Dermis blood vessel endothelial cell (primary cell): ENCODE measurements around the gene MDH1B. TPM values are rescaled to one million over a fixed set of nuclear protein-coding genes. Genes with fewer than 3 reads are reported as not detected.
A peak's percentile ranks its signal among the peaks of the same experiment; 100 is the strongest.
"Not testable (repeated sequence)": the region's sequence is repeated elsewhere in the genome, so short reads cannot be mapped to it uniquely, and the experiment has no call there.

ENCODE experiments used
- DNase-seq: peaks from one replicate; pipeline ENCODE4 v3.0.0; 2010
- total RNA-seq: library from RNA; depleted of rRNA; stranded (reverse); fragments of >200 nt; gene quantifications from 2 replicates; pipeline ENCODE4 v1.2.3, GENCODE V29; 2014

The MDH1B gene
- total RNA-seq: 0.33 TPM in 1 of 2 replicates, not detected in the other

DNA sequence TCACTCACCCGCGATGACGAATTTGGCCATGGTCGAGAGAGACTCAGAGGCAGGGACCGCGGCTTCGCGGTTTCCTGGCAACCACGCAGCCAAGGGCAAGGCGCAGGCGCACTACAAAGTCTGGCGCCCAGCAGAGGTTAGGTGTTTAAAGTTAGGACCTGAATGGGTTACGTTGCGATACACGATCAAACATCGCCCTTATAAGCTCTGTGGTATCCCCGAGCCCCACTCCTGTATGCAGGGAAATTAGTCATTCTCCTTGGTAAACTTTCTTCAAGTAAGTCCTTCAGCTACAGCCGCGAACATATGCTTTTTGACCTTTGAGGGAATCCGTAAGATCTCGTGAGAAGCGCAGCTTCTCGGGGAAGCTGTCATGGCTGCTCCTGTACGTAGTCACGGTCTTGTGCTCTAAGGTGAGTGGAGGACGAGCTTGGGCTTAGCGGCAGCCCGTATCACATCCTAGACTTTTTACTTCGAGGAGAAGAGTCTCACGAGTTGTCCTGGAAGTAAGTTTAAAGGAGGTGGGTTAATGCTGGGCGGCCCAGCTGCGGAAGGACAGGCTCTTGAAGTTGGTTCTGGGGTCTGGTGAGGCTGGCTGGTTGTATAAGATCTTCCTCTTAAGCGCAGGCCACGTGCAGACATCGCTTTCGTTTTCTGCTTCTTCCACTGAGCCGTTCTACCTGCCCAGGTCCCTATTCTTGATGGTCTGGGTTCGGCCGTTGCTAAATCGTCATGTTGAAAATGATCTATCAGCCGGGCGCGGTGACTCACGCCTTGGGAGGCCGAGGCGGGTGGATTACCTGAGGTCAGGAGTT is at the start of gene MDH1B, which contains the start of gene FASTKD2:
TSS of gene MDH1B (minus strand) at position 87 of the 815 bp plus-strand sequence. CDS start at position 30, 57 bp downstream.
TSS of gene FASTKD2 (plus strand) at position 365 of the 815 bp plus-strand sequence. CDS start 1,088 bp downstream, outside the sequence.
- peak; percentile 96 for DNase-seq

DNA sequence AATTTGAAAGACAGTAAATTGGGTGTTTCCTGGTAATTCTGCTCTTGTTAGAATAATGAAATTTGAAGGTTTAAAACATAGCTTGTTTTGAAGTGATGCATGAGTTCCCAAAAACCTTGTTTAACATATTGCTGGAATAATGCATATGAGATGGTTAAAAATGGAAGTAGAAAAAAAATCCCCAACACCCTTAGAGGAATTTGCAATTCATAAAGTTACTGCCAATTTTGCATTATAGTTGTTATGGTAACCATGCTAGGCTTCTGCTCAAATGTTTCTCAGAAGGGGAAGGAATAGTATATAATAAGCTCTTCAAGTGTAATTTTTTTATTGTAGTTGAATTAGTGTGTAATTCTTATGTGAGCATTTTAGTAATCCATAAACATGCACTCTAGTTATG is 49.4 kb upstream of the MDH1B start:
- DNase-seq: no peak

DNA sequence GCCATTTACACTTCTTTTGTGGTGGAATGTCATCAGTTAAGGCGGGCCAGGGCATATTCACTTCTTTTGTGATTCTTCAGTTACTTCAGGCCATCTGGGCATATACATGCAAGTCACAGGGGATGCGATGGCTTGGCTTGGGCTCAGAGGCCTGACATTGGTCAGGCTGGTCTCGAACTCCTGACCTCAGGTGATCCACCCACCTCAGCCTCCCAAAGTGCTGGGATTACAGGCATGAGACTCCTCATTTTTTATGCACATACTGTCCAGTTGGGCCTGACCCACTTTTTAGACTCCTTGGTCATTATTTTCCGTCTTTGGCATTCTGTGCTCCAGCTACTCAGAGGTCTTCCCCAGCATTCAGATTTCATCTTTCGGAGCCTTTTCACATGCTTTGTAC is 47.3 kb upstream of the MDH1B start:
- DNase-seq: not testable (repeated sequence)

- not testable (repeated sequence) for DNase-seq
Measured at GRCh38 chr2:206807624-206808023, 42.5 kb upstream of the MDH1B start.

- DNase-seq: peak; percentile 24
Measured at GRCh38 chr2:206805887-206806607, 40.9 kb upstream of the MDH1B start.

- DNase-seq: no peak
Measured at GRCh38 chr2:206804326-206804725, 39.2 kb upstream of the MDH1B start.

DNA sequence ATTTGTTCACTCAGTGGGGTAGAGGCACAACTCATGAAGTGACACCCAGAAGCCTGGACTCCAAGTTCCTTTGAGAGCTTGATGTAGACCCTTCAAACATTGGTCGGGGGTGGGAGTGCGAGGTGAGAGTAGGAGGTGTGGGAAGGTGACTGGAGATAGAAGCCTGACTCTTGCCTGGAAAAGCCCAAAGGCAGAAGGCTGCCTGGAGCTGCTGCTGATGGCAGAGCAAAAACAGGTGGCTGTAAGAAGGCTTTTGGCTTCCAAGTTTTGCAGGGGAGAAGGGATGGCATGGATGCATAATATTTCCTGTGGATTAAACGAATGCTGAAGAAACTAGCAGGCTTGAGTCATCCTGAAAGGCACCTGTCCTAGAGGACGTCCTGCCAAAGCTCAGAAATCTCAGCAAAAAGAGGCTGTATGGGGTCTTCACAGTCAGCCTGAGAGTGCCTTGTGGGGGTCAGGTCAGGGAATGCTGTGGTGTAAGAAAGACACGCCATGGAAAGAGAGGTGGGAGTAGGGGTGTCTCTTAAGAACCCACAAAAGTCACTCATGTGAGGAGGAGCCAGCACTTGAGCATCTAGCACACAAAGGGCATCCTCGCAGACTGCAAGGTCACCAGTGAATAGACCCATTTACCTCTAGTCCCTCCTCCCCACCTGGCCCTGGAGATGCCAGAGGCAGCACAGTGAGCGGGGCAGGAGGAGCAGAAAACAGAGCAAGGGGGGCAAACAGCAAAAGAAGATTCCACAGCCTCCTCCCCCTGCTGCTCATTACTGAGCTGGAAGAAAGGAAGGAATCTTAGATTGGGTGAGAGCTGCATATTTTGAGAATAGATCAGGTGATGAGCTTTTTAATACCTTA is 37.8 kb upstream of the MDH1B start:
- DNase-seq: no peak

DNA sequence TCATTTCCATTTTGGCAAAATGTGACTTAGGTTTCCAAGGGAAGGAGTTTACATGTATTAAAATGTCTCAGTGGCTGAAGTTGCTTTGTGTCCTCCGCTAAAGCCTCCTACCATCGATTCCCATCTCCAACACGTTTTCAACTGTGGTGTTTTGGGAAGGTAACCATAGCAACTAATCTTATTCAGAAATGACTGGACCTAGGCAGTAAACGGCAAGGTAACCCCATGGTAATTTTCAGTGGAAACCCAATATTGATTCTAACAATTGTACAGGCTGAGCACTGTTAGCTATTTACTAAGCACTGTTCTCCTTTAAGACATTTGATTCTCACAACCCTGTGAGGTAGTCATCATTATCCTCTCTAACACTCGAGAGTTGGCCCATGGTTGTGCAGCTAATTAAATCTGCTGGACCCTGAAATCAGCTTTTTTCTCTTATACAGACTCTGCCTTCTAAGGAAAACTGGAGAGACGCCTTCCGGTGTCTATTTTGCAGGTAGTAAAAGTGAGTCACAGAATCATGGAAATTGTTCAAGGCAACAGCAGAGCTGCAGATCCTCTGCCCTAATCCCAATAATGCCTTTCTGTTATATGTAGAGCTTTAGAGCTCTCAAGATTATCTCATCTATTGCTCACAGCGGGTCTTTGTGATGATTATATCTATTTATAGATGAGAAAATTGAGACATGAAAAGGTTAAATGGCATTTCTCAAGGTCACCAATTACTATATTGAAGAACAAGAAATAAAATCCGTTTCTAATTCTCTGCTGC is 36.5 kb upstream of the MDH1B start:
- DNase-seq: no peak

- DNase-seq: peak; percentile 86
Measured at GRCh38 chr2:206800506-206801417, 35.6 kb upstream of the MDH1B start.

- DNase-seq: no peak
Measured at GRCh38 chr2:206799083-206799482, 34.0 kb upstream of the MDH1B start.

DNA sequence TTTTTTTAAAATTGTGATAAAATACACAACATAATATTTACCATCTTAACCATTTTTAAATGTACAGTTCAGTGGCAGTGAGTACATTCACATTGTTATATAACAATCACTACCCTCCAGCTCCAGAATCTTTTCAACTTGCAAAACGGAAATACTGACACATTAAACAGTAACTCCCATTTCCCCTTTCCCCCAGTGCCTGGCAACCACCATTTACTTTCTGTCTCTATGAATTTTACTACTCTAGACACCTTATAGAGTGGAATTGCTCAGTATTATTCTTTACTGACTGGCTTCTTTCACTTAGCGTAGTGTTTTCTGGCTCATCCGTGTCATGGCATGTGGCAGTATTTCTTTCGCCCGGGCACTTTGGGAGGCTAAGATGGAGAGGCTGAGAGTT is 32.9 kb upstream of the MDH1B start:
- peak; percentile 86 for DNase-seq

GRCh38 chr2:206797376-206797775 is 32.2 kb upstream of the MDH1B start:
- DNase-seq: peak; percentile 28

DNA sequence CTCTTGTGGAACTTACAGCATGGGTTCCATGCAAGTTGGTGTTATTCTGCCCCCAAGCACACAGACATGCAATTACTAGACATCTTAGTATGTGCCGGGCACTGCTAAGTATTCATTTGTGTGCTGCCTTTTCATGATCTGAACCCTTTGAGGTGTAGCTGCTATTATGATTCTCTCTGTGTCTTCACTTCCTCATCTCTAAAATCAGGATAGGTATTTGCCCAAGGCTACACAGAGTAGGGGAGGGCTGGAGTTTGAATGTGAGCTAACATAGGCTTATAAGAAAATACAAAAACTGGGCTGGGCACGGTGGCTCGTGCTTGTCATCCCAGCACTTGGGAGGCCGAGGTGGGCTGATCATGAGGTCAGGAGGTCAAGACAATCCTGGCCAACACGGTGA is 27.5 kb upstream of the MDH1B start:
- no peak for DNase-seq

DNA sequence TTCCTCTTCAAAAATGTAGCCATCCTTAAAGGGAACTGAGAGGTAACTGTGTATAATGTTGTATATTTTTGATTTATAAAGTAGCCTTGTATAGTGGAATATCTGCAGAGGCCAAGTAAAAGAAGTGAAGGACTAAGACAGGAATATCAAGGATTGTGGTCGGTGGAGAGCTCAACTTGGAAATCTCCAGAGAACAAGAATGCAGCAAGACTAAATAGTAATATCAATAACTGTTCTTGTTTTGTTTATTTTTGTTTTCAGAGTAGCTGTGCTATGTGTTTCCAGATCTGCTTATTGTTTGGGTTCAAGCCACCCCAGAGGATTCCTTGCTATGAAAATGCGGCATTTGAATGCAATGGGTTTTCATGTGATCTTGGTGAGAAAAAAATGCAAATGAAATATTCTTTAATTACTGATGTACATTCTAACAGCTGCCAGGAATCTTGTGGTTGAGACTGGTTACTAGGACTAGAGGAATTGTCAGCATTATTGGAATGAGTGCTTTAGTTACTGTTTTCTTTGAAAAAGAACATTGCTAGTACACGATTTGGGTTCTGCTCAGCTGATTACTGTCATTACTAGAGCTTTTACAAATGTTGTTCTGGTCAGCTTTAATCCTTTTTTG is 25.3 kb upstream of the MDH1B start:
- no peak for DNase-seq

DNA sequence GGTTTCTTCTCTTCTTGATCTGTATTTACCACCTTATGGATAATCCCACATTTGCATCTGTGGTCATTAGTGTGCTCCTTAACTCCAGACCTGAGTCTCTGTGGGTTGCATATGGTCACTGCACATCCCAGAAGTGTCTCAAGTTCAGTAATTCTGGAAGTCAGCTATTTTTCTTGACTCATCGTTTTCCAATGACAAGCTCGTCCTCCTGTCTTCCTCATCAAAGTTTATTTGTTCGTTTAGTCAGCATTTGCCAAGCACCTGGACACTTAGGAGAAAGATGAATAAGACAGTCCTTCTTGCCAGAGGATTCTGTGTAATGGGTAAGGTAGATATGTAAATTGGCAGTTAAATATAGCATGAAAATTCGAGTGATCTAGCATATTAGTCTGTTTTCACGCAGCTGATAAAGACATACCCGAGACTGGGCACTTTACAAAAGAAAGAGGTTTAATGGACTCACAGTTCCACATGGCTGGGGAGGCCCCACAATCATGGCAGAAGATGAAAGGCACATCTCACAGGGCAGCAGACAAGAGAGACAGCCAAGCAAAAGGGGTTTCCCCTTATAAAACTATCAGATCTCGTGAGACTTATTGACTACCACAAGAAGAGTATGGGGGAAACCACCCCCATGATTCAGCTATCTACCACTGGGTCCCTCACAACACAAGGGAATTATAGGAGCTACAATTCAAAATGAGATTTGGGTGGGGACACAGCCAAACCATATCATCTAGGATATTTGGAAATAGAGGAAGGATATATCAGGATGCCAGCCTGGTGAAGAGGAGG is 19.6 kb upstream of the MDH1B start:
- no peak for DNase-seq

GRCh38 chr2:206783718-206784117 is 18.6 kb upstream of the MDH1B start:
- DNase-seq: peak; percentile 23

GRCh38 chr2:206780671-206781070 is 15.5 kb upstream of the MDH1B start:
- no peak for DNase-seq

DNA sequence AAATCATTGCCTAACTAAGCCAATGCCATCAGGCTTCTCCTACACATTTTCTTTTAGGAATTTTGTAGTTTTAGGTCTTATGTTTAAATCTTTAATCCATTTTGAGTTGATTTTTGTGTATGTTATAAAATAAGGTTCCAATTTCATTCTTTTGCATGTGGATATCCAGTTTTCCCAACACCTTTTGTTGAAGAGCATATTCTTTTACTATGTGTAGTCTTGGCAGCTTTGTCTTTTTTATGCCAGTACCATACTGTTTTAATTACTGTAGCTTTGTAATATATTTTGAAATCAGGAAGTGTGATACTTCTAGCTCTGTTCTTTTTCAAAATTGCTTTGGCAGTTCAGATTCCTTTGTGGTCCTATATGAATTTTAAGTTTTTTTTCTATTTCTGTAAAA is 11.3 kb upstream of the MDH1B start:
- DNase-seq: no peak

DNA sequence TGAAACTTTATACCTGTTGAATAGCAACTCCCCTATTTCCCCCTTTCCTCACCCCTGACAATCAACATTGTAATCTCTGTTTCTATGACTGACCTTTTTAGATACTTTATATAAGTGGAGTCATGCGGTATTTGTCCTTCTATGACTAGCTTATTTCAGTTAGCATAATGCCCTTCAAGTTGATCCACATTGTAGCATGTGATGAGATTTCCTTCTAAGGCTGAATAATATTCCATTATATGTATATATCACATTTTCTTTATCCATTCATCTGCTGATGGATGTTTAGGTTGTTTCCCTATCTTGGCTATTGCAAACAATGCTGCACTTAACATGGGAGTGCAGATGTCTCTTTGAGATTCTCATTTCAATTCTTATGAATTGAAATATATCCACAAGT is 9.7 kb upstream of the MDH1B start:
- DNase-seq: no peak
